ENCODE measurements around the gene DDX24.

DDX24 gene

GRCh38 chr14:94113908-94114588 lies 33.0 kb upstream of the DDX24 start:
- no peak for DNase-seq

GRCh38 chr14:94113490-94113889 lies 32.5 kb upstream of the DDX24 start:
- no peak for DNase-seq

- no peak for DNase-seq
Observed at GRCh38 chr14:94113073-94113472, 32.1 kb upstream of the DDX24 start.

GRCh38 chr14:94112513-94113063 lies 31.6 kb upstream of the DDX24 start:
- DNase-seq, result no peak

GRCh38 chr14:94111276-94112095 lies 30.5 kb upstream of the DDX24 start:
- DNase-seq, result no peak

GRCh38 chr14:94110552-94111181 lies 29.7 kb upstream of the DDX24 start, which contains the start of gene IFI27:
TSS of gene IFI27 (plus strand) at chr14:94110736.
- DNase-seq, result no peak

- no peak for DNase-seq
Observed at GRCh38 chr14:94109915-94110250, 28.9 kb upstream of the DDX24 start.

- no peak for DNase-seq
Observed at GRCh38 chr14:94104731-94105130, 23.7 kb upstream of the DDX24 start.

- no peak for DNase-seq
Observed at GRCh38 chr14:94103554-94104150, 22.6 kb upstream of the DDX24 start.

- DNase-seq, result no peak
Observed at GRCh38 chr14:94102768-94103482, 21.9 kb upstream of the DDX24 start.

- DNase-seq, result no peak
Observed at GRCh38 chr14:94101748-94102147, 20.7 kb upstream of the DDX24 start.

GRCh38 chr14:94100847-94101246 lies 19.8 kb upstream of the DDX24 start:
- no peak for DNase-seq

GRCh38 chr14:94099006-94099405 lies 18.0 kb upstream of the DDX24 start:
- no peak for DNase-seq

GRCh38 chr14:94098326-94098992 lies 17.5 kb upstream of the DDX24 start:
- DNase-seq, result no peak

- DNase-seq, result peak; percentile 36
Observed at GRCh38 chr14:94097091-94097490, 16.1 kb upstream of the DDX24 start.

GRCh38 chr14:94093418-94093817 lies 12.4 kb upstream of the DDX24 start:
- no peak for DNase-seq

- no peak for DNase-seq
Observed at GRCh38 chr14:94089479-94089878, 8.5 kb upstream of the DDX24 start.

GRCh38 chr14:94088516-94088915 lies 7.5 kb upstream of the DDX24 start:
- DNase-seq, result no peak

GRCh38 chr14:94087891-94088290 lies 6.9 kb upstream of the DDX24 start:
- no peak for DNase-seq

- peak; percentile 60 for DNase-seq
Observed at GRCh38 chr14:94081386-94081820, 401 bp upstream of the DDX24 start.

GRCh38 chr14:94079891-94080620 lies 946 bp downstream of the DDX24 start:
- no peak for DNase-seq
